ENCODE measurements around the gene USP9X. TPM values are rescaled to one million over a fixed set of nuclear protein-coding genes. Genes with fewer than 3 reads are reported as not detected.
"Not testable (repeated sequence)": the region's sequence is repeated elsewhere in the genome, so short reads cannot be mapped to it uniquely, and the experiment has no call there.

Gene USP9X
- total and polyA plus RNA-seq, 2 of the 8 experiments (the other 6 are each of a cell fraction or from before 2014, with no cell fraction given) = 79.2 to 300 TPM

DNA sequence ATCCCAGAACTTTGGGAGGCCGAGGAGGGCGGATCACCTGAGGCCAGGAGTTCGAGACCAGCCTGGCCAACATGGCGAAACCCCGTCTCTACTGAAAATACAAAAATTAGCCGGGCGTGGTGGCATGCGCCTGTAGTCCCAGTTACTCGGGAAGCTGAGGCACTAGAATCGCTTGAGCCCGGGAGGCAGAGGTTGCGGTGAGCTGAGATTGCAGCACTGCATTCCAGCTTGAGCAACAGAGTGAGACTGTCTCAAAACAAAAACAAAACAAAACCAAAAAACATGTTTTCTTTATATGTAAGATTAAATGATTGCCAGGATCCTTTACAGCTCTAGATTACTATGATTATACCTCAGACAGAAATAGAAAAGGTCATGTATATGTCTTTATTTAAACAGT lies 66.5 kb downstream of the USP9X start:
- H2AK5ac ChIP-seq (ENCODE audit: low read depth, low read length); H3K4me1 ChIP-seq (replicated peaks in 1 of 4; ENCODE audit: control insufficient read depth in 3 of 4, insufficient read depth in 4 of 4, low read length in 3 of 4); H3K9me3 ChIP-seq (ENCODE audit: insufficient read depth in 2 of 2, low read depth in 1 of 2, low read length in 1 of 2); H3K79me1 ChIP-seq (ENCODE audit: low read depth, low read length); H3K56ac ChIP-seq (replicated peaks; ENCODE audit: insufficient read length, low read depth, low read length); H2BK20ac ChIP-seq (ENCODE audit: low read length); H4K91ac ChIP-seq (replicated peaks; ENCODE audit: insufficient read length, low read length); H2BK12ac ChIP-seq (ENCODE audit: low read depth, low read length); H2BK15ac ChIP-seq (ENCODE audit: low read length); FAIRE-seq; H3K23me2 ChIP-seq (ENCODE audit: low read depth, low read length); H3K27me3 ChIP-seq (replicated peaks in 1 of 4; ENCODE audit: control insufficient read depth in 3 of 4, extremely low read depth in 1 of 4, insufficient read depth in 3 of 4, low read length in 3 of 4); H3K27ac ChIP-seq (ENCODE audit: low read depth, low read length); DNase-seq (ENCODE audit: low read depth in 1 of 2, low spot score in 2 of 2); H3K4me3 ChIP-seq (ENCODE audit: extremely low read depth in 1 of 4, insufficient read depth in 2 of 4, low read depth in 3 of 4, low read length in 4 of 4); H3K4ac ChIP-seq (replicated peaks; ENCODE audit: insufficient read length, low read depth, low read length); H2AFZ ChIP-seq (ENCODE audit: low read length); H2BK120ac ChIP-seq (replicated peaks; ENCODE audit: low read depth, low read length); H3K9ac ChIP-seq (replicated peaks in 1 of 4; ENCODE audit: extremely low read depth in 1 of 4, low read depth in 3 of 4, low read length in 3 of 4); CTCF ChIA-PET (ENCODE audit: partially characterized antibody); H3K23ac ChIP-seq (ENCODE audit: insufficient read length); H2BK5ac ChIP-seq (ENCODE audit: low read depth, low read length); H3K18ac ChIP-seq (ENCODE audit: extremely low read depth, low read length); H4K5ac ChIP-seq (ENCODE audit: insufficient read length, low read depth, low read length); POLR2A ChIA-PET (ENCODE audit: partially characterized antibody); H4K20me1 ChIP-seq (replicated peaks in 1 of 2; ENCODE audit: control insufficient read depth in 1 of 2, insufficient read depth in 2 of 2, low read length in 2 of 2); H3K14ac ChIP-seq (ENCODE audit: insufficient read length); H4K8ac ChIP-seq (ENCODE audit: extremely low read depth, insufficient read depth, low read length); H3K4me2 ChIP-seq (ENCODE audit: insufficient read depth in 1 of 2, low read depth in 2 of 2, low read length in 2 of 2): not testable (repeated sequence)
- Histone ChIP-seq H3K79me2 (ENCODE audit: control insufficient read depth in 1 of 2, insufficient read depth in 2 of 2, low read length in 2 of 2) (peaks cover 0 to 31% of the 10 kb centered on the region in 2 experiments; a peak in 2 of 4 replicates), H3K36me3 (ENCODE audit: control insufficient read depth in 2 of 4, insufficient read depth in 4 of 4, low read length in 3 of 4) (peaks cover 15 to 98% (median 49%) of the 10 kb centered on the region in 4 experiments)
- 99% methylated on average over 12 of the region's 12 CpGs; no CpG with 5 or more reads in 1 of the 2 experiments for WGBS, 2 experiments (ENCODE audit: extremely low coverage in 1 of 2, insufficient coverage in 1 of 2, insufficient read length in 1 of 2, insufficient replicate concordance in 2 of 2, low coverage in 1 of 2, low lambda C conversion rate in 2 of 2, missing lambda C conversion rate in 1 of 2)

All from H1 (cell line).